Head of caudate nucleus (tissue), 42 donors: ENCODE results near the gene TM9SF1.
A peak's percentile ranks its signal among the peaks of the same experiment; 100 is the strongest.

ENCODE experiments used
- DNase-seq, 42 donors: peaks; one replicate each; pipeline versions ENCODE4 v3.0.0 to v3.0.0-alpha.2; 2020 to 2021; ENCODE audit warnings: mixed read lengths in 7 of 42
- intact Hi-C: fragments of 100-400 bp; cut with DNase I; formaldehyde crosslinking; loops from one replicate; pipeline ENCODE4 v1.15.0; 2022

Gene TM9SF1

DNA sequence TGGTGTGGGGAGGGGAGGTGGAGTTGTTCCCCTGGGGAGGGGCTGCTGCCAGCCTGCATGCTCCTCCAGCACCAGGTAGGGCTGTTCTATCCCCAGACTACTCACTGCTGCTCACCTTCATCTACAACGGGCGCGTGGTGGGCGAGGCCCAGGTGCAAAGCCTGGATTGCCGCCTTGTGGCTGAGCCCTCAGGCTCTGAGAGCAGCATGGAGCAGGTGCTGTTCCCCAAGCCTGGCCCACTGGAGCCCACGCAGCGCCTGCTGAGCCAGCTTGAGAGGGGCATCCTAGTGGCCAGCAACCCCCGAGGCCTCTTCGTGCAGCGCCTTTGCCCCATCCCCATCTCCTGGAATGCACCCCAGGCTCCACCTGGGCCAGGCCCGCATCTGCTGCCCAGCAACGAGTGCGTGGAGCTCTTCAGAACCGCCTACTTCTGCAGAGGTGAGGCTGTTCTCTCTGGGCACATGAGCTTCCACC, 30.7 kb downstream of the TM9SF1 start:
- no peak for DNase-seq

DNA sequence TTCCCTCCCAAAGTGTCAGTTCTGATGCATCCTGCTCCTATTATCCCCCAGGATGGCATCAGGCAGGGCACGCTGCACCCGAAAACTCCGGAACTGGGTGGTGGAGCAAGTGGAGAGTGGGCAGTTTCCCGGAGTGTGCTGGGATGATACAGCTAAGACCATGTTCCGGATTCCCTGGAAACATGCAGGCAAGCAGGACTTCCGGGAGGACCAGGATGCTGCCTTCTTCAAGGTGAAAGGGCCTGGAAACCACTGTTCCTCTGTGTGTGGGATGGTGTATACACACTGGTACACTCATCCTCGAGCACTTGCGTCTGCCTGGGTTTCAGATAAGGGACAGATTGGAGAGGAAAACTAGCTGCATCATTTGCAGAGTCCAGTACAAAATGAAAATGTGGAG, 33.1 kb downstream of the TM9SF1 start:
- peak in 2 of 42 donors; percentile 26 to 55 for DNase-seq
- intact Hi-C loops, result no loop called here

More for the DNA sequence above, 30.7 kb downstream of the TM9SF1 start:
- intact Hi-C loops, result no loop called here

DNA sequence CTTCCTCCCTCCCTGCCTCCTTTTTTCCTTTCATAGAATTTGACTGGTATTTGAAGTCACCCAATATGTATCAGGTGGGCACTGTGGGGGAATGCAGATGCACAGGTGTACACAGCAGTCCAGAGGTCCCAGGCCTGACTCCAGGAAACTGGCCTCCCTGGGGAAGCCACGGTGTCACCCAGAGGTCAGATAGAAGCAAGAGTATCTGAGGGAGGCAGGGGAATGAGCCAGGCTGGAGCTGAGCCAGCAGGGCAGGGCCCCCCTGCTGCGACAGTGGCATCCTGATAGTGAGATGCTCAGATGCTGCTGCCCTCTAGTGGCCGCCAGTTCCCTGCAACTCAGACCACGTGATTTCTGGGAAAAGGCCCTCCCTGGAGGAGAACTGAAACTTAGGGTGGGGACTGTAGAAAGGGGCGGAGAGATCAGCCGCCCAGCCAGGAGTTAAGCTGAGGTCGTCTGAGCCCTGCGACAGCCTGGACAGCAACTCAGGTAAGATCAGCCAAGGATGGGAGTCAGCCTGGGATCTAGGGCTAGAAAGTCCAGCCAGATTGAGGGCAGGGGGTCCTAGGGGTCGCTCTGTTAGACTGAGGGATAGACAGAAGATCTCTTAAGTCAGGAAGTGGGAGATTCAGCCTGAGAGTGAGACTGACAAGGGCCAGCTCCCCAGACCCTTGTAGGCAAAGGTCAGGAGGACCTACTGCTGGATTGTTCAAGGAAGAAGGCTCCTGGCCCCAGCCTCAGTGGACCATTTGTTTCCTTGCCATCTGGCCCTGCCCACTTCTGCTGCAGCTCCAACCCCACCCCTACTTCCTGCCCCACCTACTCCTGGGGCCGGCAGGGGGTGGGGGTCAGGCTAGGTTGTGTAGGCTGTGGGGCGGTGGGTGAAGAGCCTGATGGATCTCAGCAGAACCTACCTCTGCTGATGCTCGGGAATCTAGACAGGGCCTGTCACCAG, 34.1 kb downstream of the TM9SF1 start, which contains the start of gene IRF9:
TSS of gene IRF9 (plus strand) at position 416 of the 955 bp plus-strand sequence. CDS start 880 bp downstream, outside the sequence.
- intact Hi-C loops, result no loop called here
- DNase-seq, result peak; percentile 89 to 100 (median 97)

DNA sequence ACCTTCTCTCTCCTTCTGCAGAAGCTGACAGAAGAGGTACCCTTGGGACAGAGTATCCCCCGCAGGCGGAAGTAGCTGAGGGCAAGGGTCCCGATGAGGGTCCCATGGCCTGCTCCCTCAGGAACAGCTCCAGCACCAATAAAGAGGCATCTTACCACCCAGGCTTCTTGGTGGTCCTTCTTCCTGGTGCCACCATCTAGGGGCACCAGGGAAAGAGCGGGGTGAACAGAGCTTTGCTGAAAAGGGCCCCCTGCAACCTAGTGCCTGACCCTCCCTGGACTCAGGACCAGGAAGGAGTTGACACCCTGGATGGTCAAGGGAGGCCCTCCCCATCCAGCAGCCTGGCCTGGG, 34.8 kb downstream of the TM9SF1 start:
- DNase-seq, result no peak
- intact Hi-C loops, result no loop called here

DNA sequence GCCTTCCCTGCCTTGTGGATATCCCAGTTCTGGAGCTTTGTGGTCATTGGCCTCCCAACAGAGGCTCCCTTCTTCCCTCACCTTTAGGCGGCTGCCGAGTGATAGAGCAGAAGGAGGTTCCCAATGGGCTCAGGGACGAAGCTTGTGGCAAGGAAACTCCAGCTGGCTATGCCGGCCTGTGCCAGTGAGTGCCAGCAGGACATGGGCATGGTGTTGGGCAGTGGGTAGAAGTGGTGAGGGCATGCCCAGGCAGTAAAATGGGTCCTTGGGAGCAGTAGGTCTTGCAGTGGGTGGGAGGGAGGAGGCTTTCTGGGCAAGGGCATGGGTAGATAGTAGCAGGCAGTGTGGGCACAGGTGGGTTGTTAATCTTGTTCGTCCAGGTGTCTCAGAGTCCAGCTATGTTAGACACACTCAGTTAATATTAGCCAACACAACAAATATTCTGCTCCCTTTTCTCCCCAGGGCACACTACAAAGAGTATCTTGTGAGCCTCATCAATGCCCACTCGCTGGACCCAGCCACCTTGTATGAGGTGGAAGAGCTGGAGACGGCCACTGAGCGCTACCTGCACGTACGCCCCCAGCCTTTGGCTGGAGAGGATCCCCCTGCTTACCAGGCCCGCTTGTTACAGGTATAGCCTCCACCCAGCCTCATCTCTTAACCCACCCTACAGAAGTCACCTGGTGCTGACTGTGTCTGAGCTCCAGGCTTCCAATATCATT, 35.3 kb downstream of the TM9SF1 start:
- no peak for DNase-seq
- intact Hi-C loops, result no loop called here

DNA sequence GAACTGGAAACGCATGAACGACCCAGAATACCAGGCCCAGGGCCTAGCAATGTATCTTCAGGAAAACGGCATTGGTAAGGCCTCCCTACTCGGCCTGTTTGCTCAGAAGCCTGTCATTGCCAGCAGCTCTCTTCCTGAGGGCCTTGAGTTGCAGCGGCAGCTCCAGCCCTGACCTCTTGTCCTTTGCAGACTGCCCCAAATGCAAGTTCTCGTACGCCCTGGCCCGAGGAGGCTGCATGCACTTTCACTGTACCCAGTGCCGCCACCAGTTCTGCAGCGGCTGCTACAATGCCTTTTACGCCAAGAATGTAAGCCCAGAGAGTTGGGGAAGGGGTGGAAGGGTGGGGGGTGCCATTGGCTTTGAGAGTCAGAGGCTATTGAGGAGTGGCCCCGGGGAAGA, 37.9 kb downstream of the TM9SF1 start:
- no peak for DNase-seq

DNA sequence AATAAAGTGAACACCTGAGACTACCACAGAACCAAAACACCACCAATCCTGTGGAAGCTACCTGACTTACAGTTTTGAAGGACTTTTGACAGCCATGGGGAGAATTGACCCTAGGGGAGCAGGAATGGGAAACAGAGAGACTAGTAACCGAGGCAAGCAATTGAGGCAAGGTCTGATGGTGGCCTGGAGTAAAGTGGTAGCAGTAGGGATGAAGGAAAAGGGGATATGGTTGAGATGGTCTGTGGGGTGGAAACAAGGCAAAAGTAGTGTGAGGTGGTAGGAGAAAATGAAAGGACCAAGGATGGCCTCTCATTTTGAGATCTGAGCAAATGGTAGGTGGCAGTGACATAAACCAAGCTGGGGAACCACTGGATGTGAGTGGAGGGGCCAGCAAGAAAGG, 38.4 kb downstream of the TM9SF1 start:
- intact Hi-C loops, result no loop called here
- DNase-seq, result no peak

More for the DNA sequence above, 37.9 kb downstream of the TM9SF1 start:
- intact Hi-C loops, result no loop called here

DNA sequence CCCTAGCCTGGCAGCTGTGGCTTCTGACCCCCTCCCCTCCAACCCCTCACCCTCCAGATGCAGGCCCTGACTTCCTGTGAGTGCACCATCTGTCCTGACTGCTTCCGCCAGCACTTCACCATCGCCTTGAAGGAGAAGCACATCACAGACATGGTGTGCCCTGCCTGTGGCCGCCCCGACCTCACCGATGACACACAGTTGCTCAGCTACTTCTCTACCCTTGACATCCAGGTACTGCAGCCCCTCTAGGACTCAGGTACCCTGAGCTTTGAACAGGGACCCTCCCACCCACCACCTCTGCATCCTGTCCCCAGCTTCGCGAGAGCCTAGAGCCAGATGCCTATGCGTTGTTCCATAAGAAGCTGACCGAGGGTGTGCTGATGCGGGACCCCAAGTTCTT, 40.1 kb downstream of the TM9SF1 start:
- intact Hi-C loops, result no loop called here
- DNase-seq, result no peak

DNA sequence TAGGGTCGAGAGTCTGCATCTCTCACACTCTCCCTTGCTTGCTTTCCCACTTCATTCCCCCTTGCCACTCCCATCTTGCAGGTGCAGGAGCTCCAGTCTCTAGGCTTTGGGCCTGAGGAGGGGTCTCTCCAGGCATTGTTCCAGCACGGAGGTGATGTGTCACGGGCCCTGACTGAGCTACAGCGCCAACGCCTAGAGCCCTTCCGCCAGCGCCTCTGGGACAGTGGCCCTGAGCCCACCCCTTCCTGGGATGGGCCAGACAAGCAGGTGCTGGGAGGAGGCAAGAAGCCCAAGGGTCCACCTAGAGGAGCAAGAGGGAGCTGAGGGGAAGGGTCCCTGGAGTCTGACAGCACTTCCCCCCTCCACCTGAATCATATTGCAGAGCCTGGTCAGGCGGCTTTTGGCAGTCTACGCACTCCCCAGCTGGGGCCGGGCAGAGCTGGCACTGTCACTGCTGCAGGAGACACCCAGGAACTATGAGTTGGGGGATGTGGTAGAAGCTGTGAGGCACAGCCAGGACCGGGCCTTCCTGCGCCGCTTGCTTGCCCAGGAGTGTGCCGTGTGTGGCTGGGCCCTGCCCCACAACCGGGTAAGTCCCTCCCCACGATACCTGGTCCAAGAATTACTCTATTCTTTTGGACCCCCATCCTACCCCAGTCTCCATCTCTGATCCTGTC, 43.7 kb downstream of the TM9SF1 start:
- DNase-seq, result no peak
- intact Hi-C loops, result no loop called here

DNA sequence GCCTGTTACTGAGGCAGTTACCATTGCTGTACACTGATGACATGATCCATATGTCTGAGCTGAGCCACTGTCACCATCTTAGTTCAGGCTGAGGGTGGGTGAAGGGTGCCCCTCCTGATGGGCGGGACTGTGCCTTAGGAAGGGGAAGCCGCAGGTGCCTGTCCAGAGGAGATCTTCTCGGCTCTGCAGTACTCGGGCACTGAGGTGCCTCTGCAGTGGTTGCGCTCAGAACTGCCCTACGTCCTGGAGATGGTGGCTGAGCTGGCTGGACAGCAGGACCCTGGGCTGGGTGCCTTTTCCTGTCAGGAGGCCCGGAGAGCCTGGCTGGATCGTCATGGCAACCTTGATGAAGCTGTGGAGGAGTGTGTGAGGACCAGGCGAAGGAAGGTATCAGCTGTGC, 44.2 kb downstream of the TM9SF1 start:
- no peak for DNase-seq
- intact Hi-C loops, result no loop called here

DNA sequence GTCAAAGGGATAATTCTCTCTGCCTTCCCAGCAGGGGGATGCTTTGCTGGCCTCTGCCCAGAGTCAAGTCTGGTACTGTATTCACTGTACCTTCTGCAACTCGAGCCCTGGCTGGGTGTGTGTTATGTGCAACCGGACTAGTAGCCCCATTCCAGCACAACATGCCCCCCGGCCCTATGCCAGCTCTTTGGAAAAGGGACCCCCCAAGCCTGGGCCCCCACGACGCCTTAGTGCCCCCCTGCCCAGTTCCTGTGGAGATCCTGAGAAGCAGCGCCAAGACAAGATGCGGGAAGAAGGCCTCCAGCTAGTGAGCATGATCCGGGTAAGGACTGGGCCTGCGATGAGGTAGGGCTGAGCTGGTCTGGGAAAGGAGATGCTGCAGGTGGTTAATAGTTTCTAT, 44.7 kb downstream of the TM9SF1 start:
- intact Hi-C loops, result no loop called here

DNA sequence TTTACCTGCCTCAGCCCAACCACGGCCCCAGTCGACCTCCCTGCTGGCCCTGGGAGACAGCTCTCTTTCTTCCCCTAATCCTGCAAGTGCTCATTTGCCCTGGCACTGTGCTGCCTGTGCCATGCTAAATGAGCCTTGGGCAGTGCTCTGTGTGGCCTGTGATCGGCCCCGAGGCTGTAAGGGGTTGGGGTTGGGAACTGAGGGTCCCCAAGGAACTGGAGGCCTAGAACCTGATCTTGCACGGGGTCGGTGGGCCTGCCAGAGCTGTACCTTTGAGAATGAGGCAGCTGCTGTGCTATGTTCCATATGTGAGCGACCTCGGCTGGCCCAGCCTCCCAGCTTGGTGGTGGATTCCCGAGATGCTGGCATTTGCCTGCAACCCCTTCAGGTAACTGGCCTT, 45.2 kb downstream of the TM9SF1 start:
- intact Hi-C loops, result no loop called here
- no peak for DNase-seq

More for the DNA sequence above, 44.7 kb downstream of the TM9SF1 start:
- no peak for DNase-seq

DNA sequence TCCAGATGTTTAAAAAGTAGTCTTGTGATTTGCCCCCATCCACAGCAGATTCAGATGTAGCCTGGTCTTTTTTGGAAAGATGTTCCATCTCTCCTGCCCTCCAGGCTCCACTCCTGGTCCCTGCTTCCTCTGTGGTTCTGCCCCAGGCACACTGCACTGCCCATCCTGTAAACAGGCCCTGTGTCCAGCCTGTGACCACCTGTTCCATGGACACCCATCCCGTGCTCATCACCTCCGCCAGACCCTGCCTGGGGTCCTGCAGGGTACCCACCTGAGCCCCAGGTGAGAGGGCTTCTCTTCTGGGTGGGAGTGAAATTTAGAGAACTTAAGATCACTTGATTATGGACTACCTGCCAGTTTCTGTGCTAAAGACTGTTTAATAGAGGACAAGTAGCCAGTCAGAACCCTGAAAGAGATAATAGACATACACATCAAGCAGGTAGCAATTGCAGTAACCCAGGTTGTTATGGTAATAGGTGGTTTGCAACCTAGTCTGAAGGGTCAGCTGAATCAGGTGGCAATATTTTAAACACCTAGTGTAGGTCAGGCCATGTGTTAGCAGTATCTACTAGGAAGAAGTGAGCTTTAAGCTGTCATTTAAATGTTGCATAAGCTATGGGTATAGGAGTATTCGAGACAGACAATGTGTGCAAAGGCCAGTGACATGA, 45.8 kb downstream of the TM9SF1 start:
- no peak for DNase-seq
- intact Hi-C loops, result no loop called here

DNA sequence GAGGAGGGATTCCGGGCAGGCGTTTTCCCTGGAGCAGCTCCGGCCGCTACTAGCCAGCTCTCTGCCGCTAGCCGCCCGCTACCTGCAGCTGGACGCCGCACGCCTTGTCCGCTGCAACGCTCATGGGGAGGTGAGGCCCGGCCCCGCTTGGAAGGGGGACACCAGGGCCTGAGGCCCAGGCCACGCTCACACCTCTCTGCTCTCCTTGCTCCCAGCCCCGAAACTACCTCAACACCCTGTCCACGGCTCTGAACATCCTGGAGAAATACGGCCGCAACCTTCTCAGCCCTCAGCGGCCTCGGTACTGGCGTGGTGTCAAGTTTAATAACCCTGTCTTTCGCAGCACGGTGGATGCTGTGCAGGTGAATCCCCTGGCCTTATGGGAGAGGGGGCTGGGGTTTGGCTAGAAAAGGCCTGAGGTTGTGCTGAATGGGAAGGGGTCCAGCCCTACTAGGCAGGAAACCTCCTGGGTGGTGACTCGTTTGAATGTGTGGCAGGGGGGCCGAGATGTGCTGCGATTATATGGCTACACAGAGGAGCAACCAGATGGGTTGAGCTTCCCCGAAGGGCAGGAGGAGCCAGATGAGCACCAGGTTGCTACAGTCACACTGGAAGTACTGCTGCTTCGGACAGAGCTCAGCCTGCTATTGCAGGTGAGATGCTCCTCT, 47.3 kb downstream of the TM9SF1 start:
- DNase-seq, result peak in 1 of 42 donors; percentile 32
- intact Hi-C loops, result no loop called here

DNA sequence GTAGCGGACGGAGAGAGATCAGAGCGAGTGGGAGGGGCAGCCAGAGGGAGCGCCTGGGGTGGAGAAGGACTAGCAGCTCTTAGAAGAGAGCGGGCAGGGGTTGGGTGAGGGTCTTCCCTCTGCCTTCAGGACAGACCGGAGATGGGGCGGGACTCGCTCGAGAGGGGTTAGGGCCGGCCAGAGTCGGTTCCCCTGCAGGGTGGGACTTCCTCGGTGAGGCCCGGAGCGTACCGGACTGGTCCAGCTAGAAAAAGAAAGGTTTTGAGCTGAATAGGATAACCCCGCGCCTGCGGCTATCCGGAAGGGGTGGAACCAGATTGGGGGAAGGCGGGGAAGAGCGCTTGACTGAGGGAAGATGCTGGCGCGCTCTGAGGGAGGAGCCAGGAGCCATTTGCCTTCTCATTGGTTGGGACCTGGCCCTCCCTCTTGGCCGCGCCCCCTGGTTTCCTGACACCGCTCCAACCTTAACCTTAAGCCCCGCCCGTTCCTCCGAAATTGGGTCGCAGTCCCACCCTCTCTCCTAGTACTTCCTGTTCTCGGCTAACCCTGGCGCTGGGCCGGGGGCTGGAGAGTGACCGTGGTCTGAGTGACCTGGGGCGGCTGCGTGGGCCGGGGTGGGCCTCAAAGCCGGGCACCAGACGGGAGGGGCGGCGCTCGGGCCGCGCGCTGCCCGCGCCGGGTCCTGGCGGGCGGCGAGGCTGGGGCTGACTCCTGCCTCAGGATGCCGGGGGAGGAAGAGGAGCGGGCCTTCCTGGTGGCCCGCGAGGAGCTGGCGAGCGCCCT, 48.1 kb downstream of the TM9SF1 start, which contains the start of gene RNF31:
TSS of gene RNF31 (plus strand) at position 521 of the 783 bp plus-strand sequence. CDS start at position 722, 201 bp downstream.
- peak; percentile 93 to 99 (median 98) for DNase-seq
- intact Hi-C loops, result no loop called here

DNA sequence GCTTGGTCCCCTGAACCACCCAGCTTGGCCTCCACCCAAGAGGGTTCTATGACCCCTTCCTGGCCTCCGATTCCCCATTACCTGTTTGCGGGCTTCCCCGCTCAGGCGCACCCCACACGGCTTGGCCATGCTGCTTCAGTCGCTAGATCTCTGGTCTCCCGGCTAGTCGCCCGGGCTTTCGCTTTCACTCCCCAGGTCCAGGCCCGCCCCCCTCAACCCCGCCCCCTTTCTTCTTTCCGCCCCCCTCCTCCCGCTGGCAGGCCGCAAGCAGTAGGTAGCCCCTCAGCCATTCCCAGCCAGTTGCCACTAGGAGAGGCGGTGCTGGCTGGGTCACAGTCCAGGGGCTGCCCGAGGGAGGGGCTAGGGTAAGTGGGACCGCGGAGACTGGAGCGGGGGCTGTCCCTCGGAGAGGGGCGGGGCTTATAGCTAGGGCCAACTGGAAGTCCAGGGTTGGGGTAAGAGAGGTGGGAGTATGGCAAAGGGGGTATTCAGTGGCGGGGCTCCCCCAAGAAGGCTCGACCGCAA, 48.7 kb downstream of the TM9SF1 start, which contains the start of gene PSME2:
TSS of gene PSME2 (minus strand) at position 158 of the 525 bp plus-strand sequence. CDS start at position 129, 29 bp downstream.
- DNase-seq, result peak; percentile 57 to 93 (median 82)
- intact Hi-C loops, result no loop called here
